HCT116 (cell line): Measurements from ENCODE around the gene PITPNC1. TPM values are rescaled to one million over a fixed set of nuclear protein-coding genes. Genes with fewer than 3 reads are reported as not detected.
A peak's percentile ranks its signal among the peaks of the same experiment; 100 is the strongest.
"Not testable (repeated sequence)": the region's sequence is repeated elsewhere in the genome, so short reads cannot be mapped to it uniquely, and the experiment has no call there.

ENCODE experiments used
- ATAC-seq: fragments of 200-7000 bp; cut with Tn5 transposase; 2 replicates; pipeline ENCODE4 v1.9.1; 2020; ENCODE audit warnings: mild to moderate bottlenecking, moderate library complexity
- BruUV-seq: library from RNA; stranded (reverse); fragments of 400-500 nt; replicated peaks from 2 replicates; lab custom pipeline; 2021; lab: Mats Ljungman, UMichigan
- CTCF ChIA-PET: fragments of 300-600 bp; sonication (Branson Sonifier 250); formaldehyde crosslinking; loops from one replicate; lab custom pipeline; 2021; ENCODE audit warnings: antibody characterized with exemption; lab: Charles Lee
- POLR2A ChIA-PET: fragments of 300-600, 350-600 bp; sonication (Branson Sonifier 250); formaldehyde crosslinking; loops from one replicate; lab custom pipeline; 2021; ENCODE audit warnings: antibody characterized with exemption; lab: Charles Lee
- RAD21 ChIA-PET, 2 experiments: fragments of 300-600 bp; sonication (Branson Sonifier 250); formaldehyde crosslinking; loops; one replicate each; lab custom pipeline; 2023; ENCODE audit warnings: low total read pairs in 2 of 2; ENCODE audit not compliant: uncharacterized antibody in 2 of 2, unreplicated experiment in 2 of 2, low non-redundant PET in 1 of 2; lab: Charles Lee
- DNase-seq: peaks from one replicate; pipeline ENCODE4 v3.0.0-alpha.2; 2010; ENCODE audit warnings: low read depth, low spot score
- H2AFZ ChIP-seq: fragments of 200-600 bp; shearing (Covaris generic), sonication (generic); 2 replicates; pipeline ENCODE4 v1.6.1; 2017; ENCODE audit warnings: low read depth, mixed run types, mixed read lengths, antibody characterized with exemption, low read length; ENCODE audit not compliant: poor library complexity, severe bottlenecking
- H3K27ac ChIP-seq: 2 replicates; pipeline ENCODE4 v1.5.1; 2012; ENCODE audit warnings: low read depth, low read length
- H3K27me3 ChIP-seq: fragments of 200-600 bp; sonication (generic); 2 replicates; pipeline ENCODE4 v1.6.1; 2016; ENCODE audit warnings: mixed run types, low read length, mixed read lengths; ENCODE audit not compliant: insufficient read depth
- H3K36me3 ChIP-seq, 2 experiments: fragments of 200-500 bp in 1 of 2; fragments of 200-600 bp in 1 of 2; sonication (Bioruptor generic) in 1 of 2; sonication (generic) in 1 of 2; 2 replicates each; pipeline versions ENCODE4 v1.5.1 to v1.6.1; 2014 to 2016; ENCODE audit warnings: low read length in 2 of 2, inconsistent platforms in 1 of 2, mixed read lengths in 1 of 2, mixed run types in 1 of 2; ENCODE audit not compliant: insufficient read depth in 2 of 2, control insufficient read depth in 1 of 2
- H3K4me1 ChIP-seq, 2 experiments: fragments of 200-600 bp in 1 of 2; sonication (generic) in 1 of 2; 2 replicates each; pipeline versions ENCODE4 v1.5.1 to v1.6.1; 2012 to 2017; ENCODE audit warnings: low read length in 2 of 2, inconsistent platforms in 1 of 2, mild to moderate bottlenecking in 1 of 2, mixed read lengths in 1 of 2, mixed run types in 1 of 2, moderate library complexity in 1 of 2; ENCODE audit not compliant: insufficient read depth in 2 of 2, control insufficient read depth in 1 of 2
- H3K4me2 ChIP-seq: fragments of 200-600 bp; sonication (generic); 2 replicates; pipeline ENCODE4 v1.6.1; 2017; ENCODE audit warnings: mixed run types, low read length, mixed read lengths
- H3K4me3 ChIP-seq, 2 experiments: fragments of 200-600 bp in 1 of 2; sonication (generic) in 1 of 2; replicated peaks in 1 of 2; 2 replicates each; pipeline ENCODE4 v1.5.1; 2011 to 2016; ENCODE audit warnings: low read length in 2 of 2, control low read depth in 1 of 2, low read depth in 1 of 2, mild to moderate bottlenecking in 1 of 2, mixed read lengths in 1 of 2, mixed run types in 1 of 2
- H3K79me2 ChIP-seq: fragments of 200-600 bp; sonication (generic); 2 replicates; pipeline ENCODE4 v1.6.1; 2017; ENCODE audit warnings: mild to moderate bottlenecking, mixed run types, low read length, moderate library complexity, mixed read lengths; ENCODE audit not compliant: insufficient read depth
- H3K9ac ChIP-seq: fragments of 200-600 bp; sonication (generic); 2 replicates; pipeline ENCODE4 v1.6.1; 2016; ENCODE audit warnings: low read length, mixed read lengths
- H3K9me2 ChIP-seq: fragments of 200-600 bp; sonication (generic), shearing (Covaris generic); 2 replicates; pipeline ENCODE4 v1.6.1; 2017; ENCODE audit warnings: mixed run types, mild to moderate bottlenecking, moderate library complexity; ENCODE audit not compliant: insufficient read depth
- H3K9me3 ChIP-seq, 2 experiments: fragments of 200-500 bp in 1 of 2; fragments of 200-600 bp in 1 of 2; sonication (Bioruptor generic) in 1 of 2; sonication (generic) in 1 of 2; 2 replicates each; pipeline ENCODE4 v1.6.1; 2014 to 2017; ENCODE audit warnings: low read length in 2 of 2, mixed read lengths in 2 of 2, inconsistent platforms in 1 of 2, low read depth in 1 of 2, mild to moderate bottlenecking in 1 of 2, mixed run types in 1 of 2, moderate library complexity in 1 of 2; ENCODE audit not compliant: control insufficient read depth in 1 of 2, insufficient read depth in 1 of 2
- H4K20me1 ChIP-seq: fragments of 200-600 bp; sonication (generic), shearing (Covaris generic); 2 replicates; pipeline ENCODE4 v1.6.1; 2017; ENCODE audit warnings: mixed run types, mild to moderate bottlenecking, moderate library complexity; ENCODE audit not compliant: insufficient read depth
- CBX3 ChIP-seq: IDR thresholded peaks from 2 replicates; pipeline ENCODE4 v1.6.1; 2012; ENCODE audit warnings: low read depth
- EGR1 ChIP-seq: IDR thresholded peaks from 2 replicates; pipeline ENCODE4 v1.6.1; 2012; ENCODE audit warnings: low read depth
- EZH2 ChIP-seq: fragments of 200-600 bp; sonication (generic); IDR thresholded peaks from 2 replicates; pipeline ENCODE4 v1.6.1; 2017; ENCODE audit warnings: antibody characterized with exemption, mixed run types
- FOSL1 ChIP-seq: IDR thresholded peaks from 2 replicates; pipeline ENCODE4 v1.6.1; 2012; ENCODE audit warnings: low read depth
- JUND ChIP-seq: IDR thresholded peaks from 2 replicates; pipeline ENCODE4 v1.6.1; 2012
- POLR2AphosphoS5 ChIP-seq: IDR thresholded peaks from 2 replicates; pipeline ENCODE4 v1.6.1; 2011; ENCODE audit warnings: mild to moderate bottlenecking, low read depth, low read length, moderate library complexity
- SRF ChIP-seq: IDR thresholded peaks from 2 replicates; pipeline ENCODE4 v1.6.1; 2012; ENCODE audit warnings: low read depth
- intact Hi-C: fragments of 100-400 bp; cut with micrococcal nuclease; formaldehyde crosslinking; loops from 2 replicates; pipeline ENCODE4 v1.10.0; 2022
- total RNA-seq: library from RNA; stranded (reverse); gene quantifications from one replicate; pipeline ENCODE4 v1.2.1, GENCODE V29; 2021; ENCODE audit not compliant: unreplicated experiment
- TF ChIP-seq, protein P1 (sequence below): IDR thresholded peaks from 2 replicates; pipeline ENCODE4 v1.6.1; 2011; ENCODE audit warnings: mild to moderate bottlenecking, low read length, moderate library complexity; ENCODE audit not compliant: insufficient replicate concordance; ENCODE audit errors: extremely low read depth

Gene PITPNC1
- total RNA-seq, 1 experiment from 2014 or later = 41.9 TPM

DNA sequence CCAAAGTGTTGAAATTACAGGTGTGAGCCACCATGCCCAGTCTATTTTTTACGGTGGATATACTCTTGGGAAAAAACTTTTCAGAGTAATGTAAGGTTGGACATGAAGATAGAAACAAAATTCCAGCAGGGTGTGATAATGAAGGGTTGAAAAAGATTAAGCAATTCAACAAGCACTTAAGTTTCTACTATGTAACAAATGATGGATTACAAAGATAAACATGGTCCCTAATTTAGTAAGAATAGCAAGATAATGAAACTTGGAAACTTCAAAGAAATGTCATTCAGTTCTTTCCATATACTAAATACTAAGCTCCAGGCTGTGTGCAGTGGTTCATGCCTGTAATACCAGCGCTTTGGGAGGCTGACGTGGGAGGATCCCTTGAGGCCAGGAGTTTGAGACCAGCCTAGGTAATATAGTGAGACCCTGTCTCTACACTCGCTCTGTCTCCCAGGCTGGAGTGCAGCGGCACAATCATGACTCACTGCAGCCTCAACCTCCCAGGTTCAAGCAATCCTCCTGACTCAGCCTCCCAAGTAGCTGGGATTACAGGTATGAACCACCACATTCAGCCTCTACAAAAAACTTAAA, 41.7 kb upstream of the PITPNC1 start:
- peaks cover 9 to 10% of the 10 kb centered on the region in 2 experiments; a peak in 2 of 4 replicates for H3K36me3 ChIP-seq
- intact Hi-C loops = no loop called here
- no peaks in the 10 kb centered on the region for H3K79me2 ChIP-seq
- H2AFZ ChIP-seq = no peak overlapping the region
- no peaks in the 10 kb centered on the region for H3K9me2 ChIP-seq
- no peak overlapping the region for H3K9ac ChIP-seq
- ChIA-PET CTCF (no interaction called here), RAD21 (interaction anchor here in 1 of 2 experiments (0.7 kb wide), 1 partner anchor 363 kb away, joined by 3 read pairs; no protein-coding TSS in a partner anchor), POLR2A (no interaction called here)
- H3K4me3 ChIP-seq = no peak overlapping the region
- H3K9me3 ChIP-seq = no peaks in the 10 kb centered on the region
- no peak overlapping the region for H3K4me2 ChIP-seq
- ATAC-seq (no peak), DNase-seq (no peak)
- no peak for TF ChIP-seq EGR1
- TF ChIP-seq JUND = no peak
- peaks cover 4 to 13% of the 10 kb centered on the region in 2 experiments; a peak in 3 of 4 replicates for H3K4me1 ChIP-seq
- BruUV-seq = no TSS peak
- H3K27me3 ChIP-seq = no peaks in the 10 kb centered on the region
- H3K27ac ChIP-seq = no peak overlapping the region
- no peaks in the 10 kb centered on the region for H4K20me1 ChIP-seq

DNA sequence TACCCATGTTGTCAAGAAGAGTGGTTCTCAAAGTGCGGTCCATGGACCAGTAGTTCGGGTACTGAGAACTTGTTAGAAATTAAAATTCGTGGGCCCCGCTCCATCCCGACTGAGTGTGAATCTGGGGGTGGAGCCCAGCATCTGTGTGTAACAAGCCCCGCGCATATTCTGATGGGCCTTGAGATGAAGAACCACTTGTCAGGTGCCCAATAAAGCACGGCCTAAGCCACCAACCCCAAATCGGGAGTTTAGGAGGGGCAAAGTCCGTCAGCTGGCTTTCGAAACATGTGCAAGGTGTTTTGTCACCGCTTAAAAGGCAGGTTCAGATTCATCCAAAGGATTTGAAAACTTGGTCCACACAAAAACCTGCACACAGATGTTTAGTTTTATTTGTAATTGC, 40.2 kb upstream of the PITPNC1 start:
- DNase-seq (no peak), ATAC-seq (0 out of 2 replicates have a peak, but pooled peaks have one; percentile 13)
- ChIA-PET CTCF (no interaction called here), POLR2A (interaction anchor here (0.6 kb wide), 1 partner anchor 25 kb away, joined by 3 read pairs; no protein-coding TSS in a partner anchor), RAD21 (no interaction called here)
- Histone ChIP-seq H3K27ac (no peak overlapping the region), H3K79me2 (no peaks in the 10 kb centered on the region), H3K4me2 (no peak overlapping the region), H3K4me3 (no peak overlapping the region), H3K4me1 (peaks cover 4 to 21% of the 10 kb centered on the region in 2 experiments; a peak in 3 of 4 replicates), H3K27me3 (no peaks in the 10 kb centered on the region), H4K20me1 (no peaks in the 10 kb centered on the region), H3K9me2 (no peaks in the 10 kb centered on the region), H2AFZ (no peak overlapping the region), H3K9me3 (no peaks in the 10 kb centered on the region), H3K36me3 (peaks cover 21 to 22% of the 10 kb centered on the region in 2 experiments), H3K9ac (no peak overlapping the region)
- TSS peak; percentile 30 for BruUV-seq
- intact Hi-C loops = no loop called here
- TF ChIP-seq, protein P1, sequence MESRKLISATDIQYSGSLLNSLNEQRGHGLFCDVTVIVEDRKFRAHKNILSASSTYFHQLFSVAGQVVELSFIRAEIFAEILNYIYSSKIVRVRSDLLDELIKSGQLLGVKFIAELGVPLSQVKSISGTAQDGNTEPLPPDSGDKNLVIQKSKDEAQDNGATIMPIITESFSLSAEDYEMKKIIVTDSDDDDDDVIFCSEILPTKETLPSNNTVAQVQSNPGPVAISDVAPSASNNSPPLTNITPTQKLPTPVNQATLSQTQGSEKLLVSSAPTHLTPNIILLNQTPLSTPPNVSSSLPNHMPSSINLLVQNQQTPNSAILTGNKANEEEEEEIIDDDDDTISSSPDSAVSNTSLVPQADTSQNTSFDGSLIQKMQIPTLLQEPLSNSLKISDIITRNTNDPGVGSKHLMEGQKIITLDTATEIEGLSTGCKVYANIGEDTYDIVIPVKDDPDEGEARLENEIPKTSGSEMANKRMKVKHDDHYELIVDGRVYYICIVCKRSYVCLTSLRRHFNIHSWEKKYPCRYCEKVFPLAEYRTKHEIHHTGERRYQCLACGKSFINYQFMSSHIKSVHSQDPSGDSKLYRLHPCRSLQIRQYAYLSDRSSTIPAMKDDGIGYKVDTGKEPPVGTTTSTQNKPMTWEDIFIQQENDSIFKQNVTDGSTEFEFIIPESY = no peak
- TF ChIP-seq EZH2 (no peak), FOSL1 (no peak), JUND (no peak), SRF (no peak), CBX3 (no peak), POLR2AphosphoS5 (no peak)

DNA sequence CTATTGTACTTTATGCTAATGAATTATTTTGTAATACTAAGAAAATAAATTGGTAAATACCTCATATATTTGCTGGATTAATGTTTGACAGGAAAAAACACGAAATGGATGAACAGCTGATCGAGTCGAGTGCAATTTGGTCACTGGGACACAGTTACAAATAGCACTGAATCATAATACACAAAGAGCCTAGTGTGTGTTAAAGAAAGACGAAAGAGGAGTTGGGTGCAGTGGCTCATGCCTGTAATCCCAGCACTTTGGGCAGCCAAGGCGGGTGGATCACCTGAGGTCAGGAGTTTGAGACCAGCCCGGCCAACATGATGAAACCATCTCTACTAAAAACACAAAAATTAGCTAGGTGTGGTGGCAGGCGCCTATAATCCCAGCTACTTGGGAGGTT, 38.7 kb upstream of the PITPNC1 start:
- BruUV-seq, H3K9me2 ChIP-seq, POLR2A ChIA-PET, intact Hi-C loops, RAD21 ChIA-PET, DNase-seq, H2AFZ ChIP-seq, H4K20me1 ChIP-seq, H3K4me2 ChIP-seq, H3K79me2 ChIP-seq, H3K9me3 ChIP-seq, ATAC-seq, H3K27me3 ChIP-seq, H3K4me3 ChIP-seq, H3K27ac ChIP-seq, H3K9ac ChIP-seq: not testable (repeated sequence)
- Histone ChIP-seq H3K36me3 (peaks cover 34 to 37% of the 10 kb centered on the region in 2 experiments), H3K4me1 (peaks cover 4 to 24% of the 10 kb centered on the region in 2 experiments; a peak in 3 of 4 replicates)
- CTCF ChIA-PET = interaction anchor here (1.2 kb wide), 1 partner anchor 117 kb away, joined by 3 read pairs; no protein-coding TSS in a partner anchor
